Activated CD8-positive, alpha-beta memory T cell treated with anti-CD3 and anti-CD28 coated beads, Interleukin-2, amount 50 U/mL, for 1 hour (primary cell): ENCODE results near the gene ADAMTS13.
"Not testable (repeated sequence)": the region's sequence is repeated elsewhere in the genome, so short reads cannot be mapped to it uniquely, and the experiment has no call there.

Experiments
- DNase-seq: peaks from one replicate; pipeline ENCODE4 v3.0.0-alpha.2; 2020; ENCODE audit errors: extremely low read depth

Gene ADAMTS13

GRCh38 chr9:133421615-133422542, at the start of gene ADAMTS13:
Gene ADAMTS13, plus strand, starts transcription at chr9:133422367. Its CDS starts 77 bp downstream, at chr9:133422444.
- DNase-seq, result no peak

DNA sequence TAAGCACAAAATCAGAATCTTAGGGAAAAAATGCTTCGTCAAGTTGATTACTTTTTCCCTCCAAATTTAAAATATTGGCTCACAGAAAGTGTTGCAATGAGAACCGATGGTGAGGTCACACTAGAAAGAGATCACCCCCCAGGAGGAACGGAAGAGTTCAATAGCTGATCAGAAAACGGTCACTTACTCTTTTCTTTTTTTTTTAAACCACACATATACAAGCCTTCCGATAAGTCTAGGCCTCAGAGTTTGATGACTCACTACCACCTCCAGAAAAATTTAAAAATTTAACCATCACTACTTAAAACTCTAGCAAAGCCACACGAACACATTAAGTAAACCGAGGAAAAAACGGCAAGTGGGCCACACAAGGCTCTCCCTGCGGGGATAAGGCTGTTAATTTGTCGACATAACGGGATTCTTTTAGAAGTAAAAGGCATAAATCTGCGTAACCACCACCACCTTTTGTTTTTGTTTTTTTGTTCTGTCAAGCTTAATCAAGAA, 47.5 kb upstream of the ADAMTS13 start:
- DNase-seq, result no peak

DNA sequence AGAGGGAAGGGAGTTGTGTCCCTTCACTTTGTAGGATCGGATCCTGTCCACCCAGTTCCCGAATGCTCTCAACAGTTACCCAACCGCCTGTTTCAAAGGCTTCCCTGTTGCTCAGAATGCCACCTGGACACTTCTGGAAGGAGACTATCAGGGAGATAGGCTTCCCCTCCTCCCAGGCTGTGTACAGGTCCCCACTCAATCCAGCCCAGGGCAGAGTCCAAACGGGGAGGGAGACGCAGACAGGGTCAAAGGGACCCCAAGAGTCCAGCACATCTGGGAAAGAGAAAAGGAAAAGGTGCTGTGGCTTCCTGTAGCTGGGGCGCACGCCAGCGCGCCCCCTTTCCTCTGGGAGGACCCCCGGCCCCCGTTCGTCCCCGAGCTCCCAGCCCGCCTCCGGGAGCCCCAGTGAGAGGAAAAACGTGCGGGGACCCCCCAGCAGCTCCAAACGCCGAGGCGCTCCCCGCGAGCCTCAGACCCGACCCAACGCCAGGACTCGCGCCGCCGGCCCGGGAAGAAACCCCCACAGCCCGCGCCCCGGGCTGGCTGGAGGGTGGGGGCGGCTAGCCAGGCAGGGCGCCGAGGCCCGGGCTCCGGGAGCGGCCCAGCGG, 46.9 kb upstream of the ADAMTS13 start:
- no peak for DNase-seq

- DNase-seq, result peak; percentile 66
These were observed 46.2 kb upstream of the ADAMTS13 start, which contains the start of the genes STKLD1 and SURF4 for GRCh38 chr9:133375724-133376654. Gene STKLD1, plus strand, starts transcription at chr9:133376366. Its CDS starts 108 bp downstream, at chr9:133376474. Gene SURF4, minus strand, starts transcription at chr9:133376060. Its CDS starts 91 bp downstream, at chr9:133375969.

GRCh38 chr9:133377280-133377679, 44.9 kb upstream of the ADAMTS13 start:
- DNase-seq, result not testable (repeated sequence)

- DNase-seq, result no peak
These were observed 44.4 kb upstream of the ADAMTS13 start for GRCh38 chr9:133377721-133378216.

DNA sequence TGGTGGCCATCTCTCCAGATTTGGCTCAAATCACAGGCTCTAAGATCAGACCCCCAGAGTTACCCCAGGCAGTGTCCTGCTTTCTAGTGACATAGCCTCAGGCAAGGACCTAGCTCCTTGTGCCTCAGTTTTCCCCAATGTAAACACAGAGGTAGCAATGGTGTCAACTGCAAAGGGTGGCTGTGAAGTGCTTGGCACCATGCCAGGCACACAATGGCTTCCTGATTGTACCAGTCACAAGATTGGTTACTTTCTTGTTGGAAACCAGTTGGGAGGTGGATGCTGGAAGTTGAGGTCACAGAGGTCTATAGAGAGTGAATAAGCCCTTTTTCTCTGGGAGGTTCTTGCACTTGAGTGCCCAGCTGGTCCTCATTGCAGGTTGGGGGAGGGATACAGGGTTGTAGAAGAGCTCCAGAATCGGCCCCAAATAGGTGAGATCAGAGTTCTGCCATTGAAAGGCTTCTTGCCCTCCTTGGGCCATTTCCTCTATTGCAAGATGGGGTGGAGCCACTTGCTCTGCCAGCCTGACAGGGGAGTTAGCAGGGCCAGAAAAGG, 43.7 kb upstream of the ADAMTS13 start:
- no peak for DNase-seq

DNA sequence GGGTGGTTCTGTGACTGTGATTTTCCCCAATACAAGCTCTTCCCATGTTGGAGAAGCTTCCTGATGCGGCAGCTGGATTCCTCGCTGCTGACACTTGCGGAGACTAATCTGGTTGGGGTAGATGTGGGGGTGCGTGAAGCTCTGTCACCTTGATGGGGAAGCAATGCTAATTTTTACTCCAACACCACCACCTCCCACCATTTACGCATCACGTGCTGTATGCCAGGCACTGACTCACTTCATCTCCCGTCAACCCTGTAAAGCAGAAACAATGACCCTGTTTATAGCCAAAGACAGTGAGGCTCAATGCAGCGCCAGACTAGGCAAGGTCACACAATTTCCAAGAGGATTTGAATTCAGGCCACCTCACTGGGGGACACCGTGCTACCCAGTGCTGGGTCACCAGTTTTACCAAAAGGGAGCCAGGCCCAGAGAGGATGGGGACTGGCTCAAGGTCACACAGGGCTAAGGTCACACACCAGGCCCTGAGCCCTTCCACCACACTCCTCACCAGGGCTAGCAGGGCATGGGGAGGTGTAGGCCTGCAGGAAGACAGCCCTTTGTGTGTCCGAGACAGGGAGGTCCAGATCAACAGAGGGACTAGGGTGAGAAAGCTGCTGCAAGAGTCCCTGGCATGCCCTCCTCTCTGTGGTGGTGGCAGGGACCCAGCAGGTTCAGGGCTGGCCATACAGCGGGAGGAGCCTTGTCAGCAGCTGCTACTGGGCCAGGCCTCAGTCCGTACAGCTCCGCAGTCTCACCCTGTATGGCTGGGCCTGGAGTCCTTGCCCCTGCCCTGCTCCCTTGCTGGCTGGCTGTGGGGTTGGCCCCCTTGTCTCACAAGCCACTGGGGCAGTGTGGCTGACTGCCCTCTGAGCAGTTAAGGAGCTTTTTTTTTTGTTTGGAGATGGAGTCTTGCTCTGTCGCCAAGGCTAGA, 42.7 kb upstream of the ADAMTS13 start:
- DNase-seq, result no peak

GRCh38 chr9:133380734-133381133, 41.4 kb upstream of the ADAMTS13 start:
- no peak for DNase-seq

GRCh38 chr9:133382507-133383141, 39.5 kb upstream of the ADAMTS13 start:
- no peak for DNase-seq

DNA sequence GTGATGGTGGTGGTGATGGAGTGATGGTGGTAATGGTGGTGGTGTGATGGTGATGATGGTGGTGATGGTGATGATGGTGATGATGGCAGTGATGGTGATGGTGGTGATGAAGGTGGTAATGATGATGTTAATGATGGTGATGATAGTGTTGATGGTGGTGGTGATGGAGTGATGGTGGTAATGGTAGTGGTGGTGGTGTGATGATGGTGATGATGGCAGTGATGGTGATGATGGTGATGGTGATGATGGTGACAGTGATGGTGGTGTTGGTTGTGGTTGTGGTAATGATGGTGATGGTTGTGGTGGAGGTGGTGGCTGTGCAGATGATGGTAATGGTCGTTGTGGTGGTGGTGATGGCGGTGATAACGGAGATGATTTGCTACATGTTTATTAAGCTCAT, 38.7 kb upstream of the ADAMTS13 start:
- no peak for DNase-seq

DNA sequence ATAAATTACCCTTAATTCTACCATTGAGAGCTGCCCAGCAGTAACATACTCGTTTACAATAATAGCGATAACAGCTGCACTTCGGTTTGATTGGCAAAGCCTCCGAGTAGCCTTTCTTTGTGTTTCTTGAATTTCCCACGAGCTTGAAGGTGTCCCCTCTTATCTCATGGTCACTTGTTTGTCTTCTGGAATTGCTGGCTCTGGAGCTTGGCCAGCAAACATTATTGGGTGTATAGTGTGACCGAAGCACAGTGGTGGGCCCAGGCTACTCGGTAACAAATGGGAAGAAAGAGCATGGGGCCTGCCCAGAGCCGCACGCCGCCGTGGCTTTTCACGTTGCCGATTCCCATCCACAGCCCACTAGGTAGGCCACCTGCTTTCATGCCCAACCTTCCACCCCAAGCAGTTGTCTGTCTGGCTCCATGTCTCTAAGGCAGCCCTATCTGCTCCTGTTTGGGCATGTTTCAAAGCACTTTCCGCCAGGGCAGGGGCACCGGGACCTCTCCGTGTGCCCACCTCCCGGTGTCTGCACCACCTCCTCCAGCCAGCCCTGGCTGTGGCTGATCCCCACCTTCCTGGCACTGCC, 37.3 kb upstream of the ADAMTS13 start:
- DNase-seq, result no peak

GRCh38 chr9:133385452-133385851, 36.7 kb upstream of the ADAMTS13 start:
- no peak for DNase-seq

DNA sequence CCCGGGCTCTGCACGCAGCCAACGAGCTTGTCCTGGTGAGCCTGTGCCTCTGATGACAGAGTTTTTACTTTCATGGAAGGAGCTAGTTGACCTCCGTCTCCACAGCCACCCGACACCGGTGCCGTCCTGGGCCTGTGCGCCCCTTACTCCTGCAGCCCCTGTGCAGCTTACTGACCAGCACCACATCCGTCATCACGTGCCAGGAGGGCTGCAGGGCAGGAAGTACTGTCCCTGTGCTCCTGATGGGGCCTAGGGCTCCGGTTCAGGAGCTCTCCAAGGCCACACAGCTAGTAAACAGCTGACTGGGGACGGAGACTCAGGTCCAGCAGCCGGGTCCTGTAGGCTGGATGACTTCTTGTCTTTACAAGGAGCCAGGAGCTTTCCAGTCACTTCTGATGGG, 35.8 kb upstream of the ADAMTS13 start:
- no peak for DNase-seq

- DNase-seq, result no peak
These were observed 34.5 kb upstream of the ADAMTS13 start for GRCh38 chr9:133387680-133388079.

DNA sequence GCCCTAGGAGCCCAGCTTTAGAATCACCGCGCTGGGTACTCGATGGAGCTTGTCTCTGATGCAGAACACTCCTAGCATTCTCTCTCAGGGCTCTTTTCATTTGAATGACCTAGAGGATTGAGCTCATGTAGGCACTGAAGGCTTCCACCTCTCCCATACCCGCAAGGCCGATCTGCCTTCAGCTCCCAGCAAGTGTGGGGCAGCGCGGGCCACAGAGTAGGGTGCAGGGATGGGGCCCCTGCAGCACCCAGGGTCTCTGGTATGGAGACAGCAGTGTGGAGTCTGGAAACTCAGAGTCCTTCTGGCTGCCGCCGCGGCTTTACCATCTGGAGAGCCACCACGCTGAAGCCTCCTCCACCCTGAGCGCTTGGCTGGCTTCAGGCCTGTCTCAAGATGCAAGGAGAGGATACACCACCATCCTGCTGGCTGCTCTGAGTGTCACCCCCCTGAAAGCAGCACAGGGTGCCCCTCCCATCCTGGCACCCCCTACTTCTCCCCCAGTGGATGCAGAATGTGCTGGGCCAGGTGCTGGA, 33.1 kb upstream of the ADAMTS13 start:
- DNase-seq, result no peak

DNA sequence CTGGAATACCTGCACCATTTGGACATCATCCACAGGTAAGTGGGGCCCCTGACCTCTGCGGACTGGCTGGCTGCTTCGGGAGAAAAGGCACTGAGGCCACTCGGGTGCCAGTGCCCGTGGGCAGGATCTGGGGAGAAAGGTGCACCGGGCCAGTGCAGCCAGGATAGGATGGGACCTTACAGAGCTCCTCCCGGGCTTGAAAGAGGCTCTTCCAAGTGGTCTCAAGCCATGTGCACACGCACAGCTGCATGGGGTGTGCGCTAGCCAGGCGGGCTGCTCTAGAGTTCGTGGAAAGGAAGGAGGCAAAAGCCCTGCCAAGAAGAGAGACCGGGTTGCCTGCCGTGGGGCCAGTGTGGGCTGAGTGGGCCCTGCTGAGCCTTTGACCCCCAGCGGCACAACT, 32.6 kb upstream of the ADAMTS13 start:
- no peak for DNase-seq

DNA sequence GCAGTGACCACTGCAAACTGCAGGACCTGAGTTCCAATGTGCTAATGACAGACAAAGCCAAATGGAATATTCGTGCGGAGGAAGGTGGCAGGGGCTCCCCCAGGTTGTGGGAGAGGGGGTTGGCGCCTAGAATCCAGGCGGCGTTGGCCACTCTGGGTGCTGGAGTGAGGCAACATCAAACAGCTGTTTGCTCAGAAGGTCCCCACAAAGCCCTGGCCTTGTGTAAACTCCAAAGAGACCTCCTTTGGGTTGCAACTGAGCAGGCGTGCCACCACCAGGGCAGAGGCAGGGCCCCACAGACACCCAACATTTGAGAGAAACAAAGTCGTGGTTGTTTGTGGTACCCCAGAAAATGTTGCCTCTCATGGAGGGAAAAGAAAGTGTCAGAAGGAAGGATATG, 31.5 kb upstream of the ADAMTS13 start:
- DNase-seq, result no peak

GRCh38 chr9:133391449-133391848, 30.7 kb upstream of the ADAMTS13 start:
- not testable (repeated sequence) for DNase-seq
